GM19372 (cell line): Measurements from ENCODE around the gene COL4A3.
A peak's percentile ranks its signal among the peaks of the same experiment; 100 is the strongest.

ENCODE experiments used
- ATAC-seq: cut with Tn5 transposase; IDR thresholded peaks from one replicate; pipeline ENCODE4 v1.9.1; 2021; ENCODE audit warnings: mild to moderate bottlenecking, low read depth, moderate library complexity; ENCODE audit not compliant: unreplicated experiment

COL4A3 gene

DNA sequence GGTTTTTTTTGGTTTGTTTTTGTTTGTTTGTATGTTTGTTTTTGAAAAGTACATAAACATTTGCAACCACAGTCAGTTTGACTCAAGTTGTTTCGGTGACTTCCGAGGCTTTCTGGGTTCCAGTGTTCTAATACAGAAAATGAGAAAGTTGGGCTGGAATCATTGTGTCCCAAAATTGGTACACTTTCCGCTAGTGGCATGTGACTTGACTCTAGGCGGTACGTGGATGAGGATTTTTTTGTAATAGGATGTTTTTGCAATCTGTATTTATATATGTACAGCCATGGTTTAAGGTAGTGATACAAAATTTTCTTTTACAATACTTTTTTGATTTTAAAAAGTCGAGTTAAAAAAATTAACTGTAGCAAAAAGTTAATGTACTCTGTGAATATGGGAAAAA lies 162.4 kb downstream of the COL4A3 start:
- ATAC-seq, result no peak

DNA sequence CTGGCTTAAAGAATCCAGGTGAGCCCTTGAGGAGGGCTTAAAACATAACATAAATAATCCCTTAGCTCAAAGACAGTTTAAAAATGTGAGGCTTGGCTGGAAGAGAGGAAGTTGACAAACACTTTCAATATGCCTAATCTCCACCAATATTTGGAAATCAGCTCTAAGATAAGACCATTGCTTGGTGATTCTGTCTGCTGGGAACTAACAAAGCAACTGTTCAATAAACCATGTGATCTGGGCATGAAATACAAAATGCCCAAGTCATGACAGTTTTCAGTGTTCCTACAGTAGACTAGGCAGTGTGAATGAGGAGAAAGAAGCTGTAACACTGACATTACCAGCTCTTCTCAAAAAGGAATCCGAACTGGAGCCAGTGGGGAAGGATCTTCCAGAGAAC lies 171.3 kb downstream of the COL4A3 start:
- no peak for ATAC-seq

DNA sequence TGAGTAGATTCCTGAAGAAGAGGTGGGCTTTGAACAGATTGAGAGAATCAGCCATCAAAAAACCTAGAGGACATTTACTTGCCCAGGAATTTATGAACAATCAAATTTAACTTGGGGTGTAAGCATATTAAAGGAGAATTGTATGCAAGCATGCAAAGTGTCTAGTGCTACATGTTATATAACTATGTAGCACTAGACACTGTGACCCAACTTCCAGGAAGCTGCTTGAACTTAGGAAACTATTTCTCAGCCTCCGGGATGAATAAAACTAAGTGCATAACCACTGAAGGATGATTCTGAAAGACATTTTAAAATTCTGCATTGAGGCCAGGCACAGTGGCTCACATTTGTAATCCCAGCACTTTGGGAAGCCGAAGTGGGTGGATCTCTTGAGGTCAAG lies 173.0 kb downstream of the COL4A3 start:
- no peak for ATAC-seq

DNA sequence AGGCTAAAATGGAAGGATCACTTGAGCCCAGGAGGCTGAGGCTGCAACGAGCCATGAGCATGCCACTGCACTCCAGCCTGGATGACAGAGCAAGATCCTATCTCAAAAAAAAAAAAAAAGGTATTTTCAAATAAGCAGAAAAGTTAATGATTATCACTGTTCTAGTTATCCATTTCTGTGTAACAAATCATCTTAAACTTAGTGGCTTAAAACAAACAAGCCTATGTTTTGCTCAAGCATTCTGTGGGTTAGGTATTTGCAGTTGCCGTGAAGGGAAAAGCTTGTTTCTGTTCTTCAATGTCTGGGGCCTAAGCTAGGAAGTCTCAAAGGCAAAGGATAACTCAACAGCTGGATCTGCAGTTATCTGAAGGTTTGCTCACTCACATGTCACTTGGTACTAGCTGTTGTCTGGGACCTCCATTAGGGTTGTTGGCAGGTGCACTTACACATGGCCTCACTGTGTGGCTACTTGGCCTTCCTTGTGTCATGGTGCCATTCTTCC lies 174.7 kb downstream of the COL4A3 start:
- ATAC-seq, result no peak

DNA sequence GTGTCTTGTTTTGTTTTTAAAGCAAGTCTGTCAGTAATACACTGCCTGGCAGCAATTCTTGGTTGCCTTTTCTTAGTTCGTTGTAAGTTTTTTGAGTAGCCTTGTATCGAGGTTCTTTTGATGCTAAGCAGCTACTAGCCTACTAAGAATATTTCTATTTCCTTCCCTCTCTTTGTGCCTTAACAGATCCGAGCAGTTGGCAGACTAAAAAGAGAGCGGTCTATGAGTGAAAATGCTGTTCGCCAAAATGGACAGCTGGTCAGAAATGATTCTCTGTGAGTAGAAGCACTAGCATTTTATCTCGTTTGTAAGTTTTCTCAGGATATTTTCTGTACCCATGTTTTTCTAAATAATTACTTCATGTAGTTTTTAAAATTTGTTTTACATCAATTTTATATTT lies 175.7 kb downstream of the COL4A3 start:
- no peak for ATAC-seq

DNA sequence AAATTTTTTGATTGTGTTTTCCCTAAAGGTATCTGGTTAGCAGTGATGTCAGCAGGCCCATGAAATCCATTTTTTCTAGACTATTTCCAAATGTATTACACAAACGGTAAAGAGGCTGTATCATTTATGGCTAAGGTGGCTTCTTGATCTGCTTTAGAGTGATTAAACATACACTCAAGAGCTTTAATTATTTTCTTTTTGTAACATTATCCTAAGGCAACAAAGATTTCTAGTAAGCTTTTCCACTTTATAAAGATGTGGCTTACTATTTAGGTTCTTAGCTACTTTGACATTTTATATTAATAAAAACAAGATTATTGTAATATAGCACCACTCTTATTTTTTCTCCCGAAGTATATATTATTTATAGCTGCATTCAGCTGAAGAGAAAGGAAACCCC lies 177.1 kb downstream of the COL4A3 start:
- no peak for ATAC-seq

DNA sequence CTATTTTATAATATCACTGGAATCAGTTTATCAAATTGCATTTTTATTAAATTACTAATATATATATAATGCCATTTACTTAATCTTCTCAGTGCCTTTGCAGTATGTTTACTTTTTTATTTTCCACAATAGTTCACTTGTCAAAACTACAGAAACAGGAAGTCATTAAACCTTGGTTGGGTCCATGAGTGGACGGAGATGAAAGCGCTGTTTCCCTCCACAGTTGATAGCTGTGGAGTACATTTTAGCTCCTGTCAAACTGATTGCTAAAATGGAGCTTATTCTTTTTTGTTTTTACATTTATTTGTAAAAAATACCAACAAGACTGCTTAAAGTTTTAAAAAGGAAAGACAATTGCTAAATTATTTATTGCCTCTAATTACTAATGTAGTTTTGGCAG lies 179.8 kb downstream of the COL4A3 start:
- ATAC-seq, result no peak

DNA sequence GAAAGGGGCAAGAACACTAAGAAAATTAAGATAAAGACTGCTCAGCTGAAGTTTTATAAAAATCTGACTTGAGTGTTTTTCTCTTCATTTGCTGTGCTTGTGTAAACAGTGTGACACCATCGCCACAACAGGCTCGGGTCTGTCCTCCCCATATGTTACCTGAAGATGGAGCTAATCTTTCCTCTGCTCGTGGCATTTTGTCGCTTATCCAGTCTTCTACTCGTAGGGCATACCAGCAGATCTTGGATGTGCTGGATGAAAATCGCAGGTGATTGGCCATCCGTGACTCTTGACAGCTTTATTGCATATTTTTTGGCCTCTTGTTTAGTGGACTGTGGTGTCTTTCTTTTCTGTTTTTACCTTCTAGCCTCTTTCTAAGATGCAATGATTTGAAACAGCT lies 182.7 kb downstream of the COL4A3 start:
- ATAC-seq, result no peak

DNA sequence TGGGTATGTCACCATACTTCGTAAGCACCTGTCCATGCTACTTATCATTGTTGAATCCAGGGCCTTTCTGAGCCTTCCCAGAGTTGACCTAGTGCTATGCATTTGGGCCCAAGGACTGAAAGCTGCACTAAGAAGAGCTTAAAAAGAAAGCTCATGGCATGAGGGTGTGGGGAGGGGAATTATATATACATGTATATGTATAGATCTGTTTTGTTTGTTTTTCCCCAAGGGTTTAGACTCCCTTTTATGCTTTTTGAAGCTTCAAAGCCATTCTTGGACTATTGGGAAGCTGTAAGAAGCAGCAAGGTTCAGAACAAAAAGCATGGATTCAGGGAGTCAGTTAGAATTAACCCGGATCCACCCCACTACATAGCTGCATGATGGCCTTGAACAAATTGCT lies 183.9 kb downstream of the COL4A3 start:
- ATAC-seq, result no peak

DNA sequence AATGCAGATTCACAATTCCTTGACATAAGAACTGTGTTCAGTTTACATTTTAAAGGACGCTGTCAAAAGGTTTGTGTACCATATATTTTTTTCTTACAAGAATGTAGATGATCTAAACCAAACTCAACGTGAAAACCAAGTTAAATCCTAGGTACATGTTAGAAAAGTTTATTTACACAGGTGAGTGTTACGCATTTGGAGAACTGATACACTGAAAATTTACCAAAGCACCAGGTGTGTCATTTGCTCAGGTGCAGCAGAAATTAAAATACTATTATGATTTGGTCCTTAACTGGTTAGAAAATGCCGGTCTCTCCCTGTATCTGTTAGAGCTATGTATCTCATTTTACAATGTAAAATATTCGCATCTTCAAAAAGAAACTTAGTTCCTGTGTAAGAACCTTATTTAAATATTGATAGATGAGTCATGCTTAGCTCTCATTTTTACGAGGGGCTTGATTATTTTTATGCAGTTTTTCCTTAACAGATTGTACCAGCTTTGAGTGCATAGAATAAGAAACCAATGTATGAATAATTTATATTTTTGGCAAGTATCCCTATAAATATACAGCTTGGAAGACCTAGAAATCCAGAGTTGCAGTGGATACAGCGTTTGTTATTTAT lies 185.7 kb downstream of the COL4A3 start:
- no peak for ATAC-seq

DNA sequence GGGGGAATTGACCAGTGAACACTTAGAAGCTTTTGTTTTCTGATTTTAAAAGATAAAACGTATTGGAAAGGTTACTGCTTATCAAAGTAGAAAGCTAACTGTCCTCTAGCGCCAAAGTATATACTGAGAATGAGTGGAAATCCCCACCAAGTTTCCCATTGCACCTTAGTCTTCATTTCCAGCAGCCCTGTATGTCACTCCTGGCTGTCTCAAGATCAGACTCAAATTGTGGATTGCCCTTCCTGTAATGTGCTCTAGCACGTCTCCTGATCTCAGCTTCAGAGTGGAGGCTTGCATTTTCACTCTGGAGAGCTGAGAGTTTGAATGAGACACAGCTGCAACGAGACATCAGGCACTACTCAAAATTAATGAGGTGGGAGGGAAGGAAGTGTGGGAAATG lies 187.2 kb downstream of the COL4A3 start:
- ATAC-seq, result peak; percentile 78

DNA sequence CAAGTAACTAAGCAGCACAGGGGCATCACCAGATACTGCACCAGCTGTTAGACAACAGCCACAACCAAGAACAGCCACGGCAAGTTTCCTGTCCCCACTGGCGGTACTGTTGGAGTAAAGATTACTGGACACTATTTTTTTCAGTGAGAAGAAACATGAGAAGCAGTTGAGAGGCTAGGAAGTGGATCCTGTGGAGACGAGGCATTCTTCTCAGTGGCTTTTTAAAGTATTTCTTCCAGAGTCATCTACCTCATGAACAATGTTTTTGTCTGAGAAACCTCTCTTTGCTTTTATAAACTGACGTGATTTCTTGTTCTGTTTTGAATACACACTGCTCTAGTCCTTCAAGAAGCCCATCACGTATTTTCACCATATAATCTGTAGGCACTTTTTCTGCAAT lies 195.9 kb downstream of the COL4A3 start:
- no peak for ATAC-seq

DNA sequence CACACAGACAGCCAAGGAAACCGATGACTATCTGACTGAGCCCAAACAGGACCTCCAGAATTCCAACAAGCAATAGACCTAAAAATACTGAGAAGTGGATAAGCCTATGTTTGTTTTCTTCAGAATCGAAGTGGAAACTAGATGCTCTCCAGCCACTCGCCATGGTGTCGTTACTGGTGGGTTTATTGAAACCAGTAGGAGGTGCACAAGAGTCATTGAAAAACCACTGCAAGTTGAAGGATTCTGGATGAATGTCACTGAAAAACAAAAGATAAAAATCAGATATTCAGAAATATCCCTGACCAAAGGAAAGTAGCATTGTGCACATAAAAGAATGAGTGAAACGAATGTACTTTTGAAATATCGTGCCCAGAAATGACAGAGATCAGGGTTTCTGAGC lies 199.3 kb downstream of the COL4A3 start:
- no peak for ATAC-seq
